ENCODE data around the gene APOD. TPM values are rescaled to one million over a fixed set of nuclear protein-coding genes. Genes with fewer than 3 reads are reported as not detected.
"Not testable (repeated sequence)": the region's sequence is repeated elsewhere in the genome, so short reads cannot be mapped to it uniquely, and the experiment has no call there.

APOD gene
- total RNA-seq (1 to 10 TPM; 1.9 to 6.8 (median 3.5) TPM), polyA plus RNA-seq (10 to 100 TPM in 2 of 3 donors, 1 to 10 TPM in 1; 4.6 to 50.5 (median 11.0) TPM)
- long read RNA-seq, donor 1, partial matches to known transcripts: 6 of 7 reads
- long read RNA-seq, donor 1, other reads (novel, unspliced or antisense): 0 of 7 reads
- long read RNA-seq, donor 2, partial matches to known transcripts: 17 of 18 reads
- long read RNA-seq, donor 2, other reads (novel, unspliced or antisense): 0 of 18 reads

DNA sequence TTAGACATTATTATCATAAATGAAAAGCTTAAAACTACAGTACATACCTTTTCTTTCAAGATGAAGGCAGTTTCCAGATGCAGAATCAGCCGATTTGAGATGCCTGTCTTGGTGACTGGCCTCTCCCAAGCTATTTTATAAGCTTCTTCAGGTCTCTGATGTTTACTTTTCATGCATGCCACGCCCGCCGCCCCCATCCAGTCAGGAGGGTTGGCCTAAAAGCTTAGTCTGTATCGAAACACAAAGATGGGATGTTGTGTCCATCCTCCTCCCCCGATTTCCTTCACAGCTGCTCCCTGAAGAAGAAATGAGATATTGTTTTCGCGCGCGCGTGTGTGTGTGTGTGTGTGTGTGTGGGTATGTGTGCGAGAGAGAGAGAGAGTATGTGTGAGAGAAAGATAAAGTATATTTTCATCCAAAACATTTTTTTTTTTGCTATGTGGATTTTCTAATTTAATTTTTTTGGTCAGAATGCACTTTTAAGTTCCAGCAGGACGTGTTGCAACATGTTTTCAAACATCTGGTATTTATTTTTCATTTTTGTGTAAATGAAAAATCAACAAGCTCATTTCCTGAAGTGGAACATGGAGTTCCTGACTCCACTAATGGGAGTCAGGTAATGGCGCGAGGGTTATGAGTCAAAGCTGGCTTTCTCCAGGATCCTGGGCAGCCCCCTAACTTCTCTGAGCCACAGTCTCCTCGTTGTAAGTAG, at the start of gene APOD:
Gene APOD, minus strand, starts transcription at position 110 of the 712 bp plus-strand sequence. CDS start 4,479 bp downstream, outside the sequence.
- Histone ChIP-seq H3K4me1 (peaks cover 0 to 16% (median 7%) of the 10 kb centered on the region in 6 donors), H3K27me3 (replicated peaks in 1 of 7) (peaks cover 0 to 6% (median 0%) of the 10 kb centered on the region in 7 donors), H3K27ac (no peak within 1 kb of the TSS), H3K4me3 (no peak within 1 kb of the TSS), H3K36me3 (no peaks in the 10 kb centered on the region), H3K9me3 (peaks cover 0 to 4% (median 0%) of the 10 kb centered on the region in 8 donors)
- TF ChIP-seq POLR2AphosphoS5 (IDR thresholded peaks at IDR 0.05) (no peak), POLR2A (IDR thresholded peaks at IDR 0.05) (no peak)
- TF ChIP-seq, protein P1, sequence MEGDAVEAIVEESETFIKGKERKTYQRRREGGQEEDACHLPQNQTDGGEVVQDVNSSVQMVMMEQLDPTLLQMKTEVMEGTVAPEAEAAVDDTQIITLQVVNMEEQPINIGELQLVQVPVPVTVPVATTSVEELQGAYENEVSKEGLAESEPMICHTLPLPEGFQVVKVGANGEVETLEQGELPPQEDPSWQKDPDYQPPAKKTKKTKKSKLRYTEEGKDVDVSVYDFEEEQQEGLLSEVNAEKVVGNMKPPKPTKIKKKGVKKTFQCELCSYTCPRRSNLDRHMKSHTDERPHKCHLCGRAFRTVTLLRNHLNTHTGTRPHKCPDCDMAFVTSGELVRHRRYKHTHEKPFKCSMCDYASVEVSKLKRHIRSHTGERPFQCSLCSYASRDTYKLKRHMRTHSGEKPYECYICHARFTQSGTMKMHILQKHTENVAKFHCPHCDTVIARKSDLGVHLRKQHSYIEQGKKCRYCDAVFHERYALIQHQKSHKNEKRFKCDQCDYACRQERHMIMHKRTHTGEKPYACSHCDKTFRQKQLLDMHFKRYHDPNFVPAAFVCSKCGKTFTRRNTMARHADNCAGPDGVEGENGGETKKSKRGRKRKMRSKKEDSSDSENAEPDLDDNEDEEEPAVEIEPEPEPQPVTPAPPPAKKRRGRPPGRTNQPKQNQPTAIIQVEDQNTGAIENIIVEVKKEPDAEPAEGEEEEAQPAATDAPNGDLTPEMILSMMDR (IDR thresholded peaks at IDR 0.05 in 8 of 11, conservative IDR thresholded peaks at IDR 0.05 in 3 of 11): no peak
- no peak for DNase-seq
- intact Hi-C loops (cut with DNase I; ENCODE audit: low total_unique reads): no loop called here
- 51 to 65% (median 59%) methylated on average over 16 of the region's 16 CpGs for WGBS, 5 donors

DNA sequence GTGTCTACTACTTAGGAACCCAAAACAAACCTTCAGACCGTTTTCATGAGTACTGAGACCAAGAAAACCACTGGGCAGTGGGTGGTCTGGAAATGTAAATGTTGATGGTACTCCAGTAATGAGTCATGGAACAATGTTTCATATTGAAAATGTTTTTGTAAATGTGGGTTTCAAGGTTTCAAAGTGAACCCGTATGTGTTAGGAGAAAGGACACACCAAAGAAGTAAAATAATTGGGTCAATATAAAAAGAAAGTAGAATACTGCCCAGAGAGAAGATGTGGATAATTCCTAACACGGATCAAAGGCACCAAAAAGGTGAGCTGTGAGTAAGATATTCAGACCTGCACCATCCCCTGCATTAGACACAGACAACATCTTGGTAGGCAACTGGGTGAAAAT, 49.6 kb upstream of the APOD start:
- intact Hi-C loops (cut with DNase I; ENCODE audit: low total_unique reads); H3K9me3 ChIP-seq; H3K36me3 ChIP-seq; H3K27ac ChIP-seq; DNase-seq; H3K4me3 ChIP-seq; H3K4me1 ChIP-seq; H3K27me3 ChIP-seq (replicated peaks in 1 of 7): not testable (repeated sequence)
- WGBS, 5 donors: 44 to 74% (median 50%) methylated on average over 1 to 2 of the region's 3 CpGs

DNA sequence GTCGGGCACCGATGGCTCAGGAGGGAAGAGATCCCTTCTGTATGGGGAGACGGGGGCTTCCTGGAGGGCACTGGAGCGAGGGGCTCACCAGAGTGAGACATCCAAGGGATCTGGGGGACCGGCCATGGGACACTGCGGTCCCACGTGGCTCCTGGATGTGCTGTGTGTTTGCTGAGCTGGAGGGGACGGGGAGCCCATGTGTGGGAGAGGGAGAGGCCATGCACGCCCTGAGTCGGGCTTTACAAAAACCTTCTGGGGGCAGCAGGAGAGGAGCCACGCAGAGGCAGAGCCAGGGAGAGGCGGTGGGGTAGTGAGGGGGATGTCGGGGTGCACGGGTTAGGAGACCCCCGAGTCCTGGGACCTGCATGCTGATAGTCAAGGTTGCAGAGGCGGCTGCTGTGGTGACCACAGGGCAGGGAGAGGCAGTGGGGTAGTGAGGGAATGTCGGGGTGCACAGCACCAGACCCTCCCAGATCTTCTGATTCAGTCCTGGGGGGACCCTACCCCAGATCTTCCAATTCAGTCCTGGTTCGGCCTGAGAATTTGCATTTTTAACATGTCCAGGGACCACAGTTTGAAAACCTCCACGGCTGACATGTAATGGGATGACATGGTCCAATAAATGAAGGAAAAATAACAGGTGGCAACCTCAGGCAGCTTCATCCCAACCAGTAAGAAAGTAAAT, 48.9 kb upstream of the APOD start:
- H3K4me1 ChIP-seq; intact Hi-C loops (cut with DNase I; ENCODE audit: low total_unique reads): not testable (repeated sequence)
- DNase-seq: peak; percentile 19

DNA sequence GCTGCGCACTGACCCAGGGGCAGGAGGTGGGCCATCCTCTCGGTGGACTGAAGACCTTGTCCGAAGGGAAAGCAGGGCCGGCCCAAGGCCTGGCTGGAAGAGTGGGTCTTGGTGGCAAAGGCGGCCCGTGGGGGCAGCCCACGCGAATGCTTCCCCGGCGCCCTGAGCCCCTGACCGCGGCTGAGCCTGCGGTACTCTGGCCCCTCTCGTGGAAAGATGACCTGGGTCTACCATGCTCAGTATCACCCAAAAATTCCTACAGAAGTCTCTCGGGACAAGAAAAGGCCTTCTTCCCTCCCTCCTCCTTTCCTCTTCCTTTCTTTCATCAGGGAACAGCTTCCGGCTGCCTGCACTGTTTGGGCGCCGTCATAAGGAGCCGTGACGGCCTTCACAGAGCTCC, 48.3 kb upstream of the APOD start:
- DNase-seq: peak; percentile 62
- H3K4me3 ChIP-seq; H3K27me3 ChIP-seq (replicated peaks in 1 of 7); H3K36me3 ChIP-seq; H3K4me1 ChIP-seq; H3K27ac ChIP-seq; intact Hi-C loops (cut with DNase I; ENCODE audit: low total_unique reads); H3K9me3 ChIP-seq: not testable (repeated sequence)
- 88 to 96% (median 93%) methylated on average over 10 to 18 of the region's 20 CpGs for WGBS, 5 donors

More for the DNA sequence above, 48.9 kb upstream of the APOD start:
- not testable (repeated sequence) for H3K9me3 ChIP-seq; H3K27ac ChIP-seq; H3K27me3 ChIP-seq (replicated peaks in 1 of 7); H3K4me3 ChIP-seq; H3K36me3 ChIP-seq
- 81 to 87% (median 86%) methylated on average over 16 to 19 of the region's 19 CpGs for WGBS, 5 donors

DNA sequence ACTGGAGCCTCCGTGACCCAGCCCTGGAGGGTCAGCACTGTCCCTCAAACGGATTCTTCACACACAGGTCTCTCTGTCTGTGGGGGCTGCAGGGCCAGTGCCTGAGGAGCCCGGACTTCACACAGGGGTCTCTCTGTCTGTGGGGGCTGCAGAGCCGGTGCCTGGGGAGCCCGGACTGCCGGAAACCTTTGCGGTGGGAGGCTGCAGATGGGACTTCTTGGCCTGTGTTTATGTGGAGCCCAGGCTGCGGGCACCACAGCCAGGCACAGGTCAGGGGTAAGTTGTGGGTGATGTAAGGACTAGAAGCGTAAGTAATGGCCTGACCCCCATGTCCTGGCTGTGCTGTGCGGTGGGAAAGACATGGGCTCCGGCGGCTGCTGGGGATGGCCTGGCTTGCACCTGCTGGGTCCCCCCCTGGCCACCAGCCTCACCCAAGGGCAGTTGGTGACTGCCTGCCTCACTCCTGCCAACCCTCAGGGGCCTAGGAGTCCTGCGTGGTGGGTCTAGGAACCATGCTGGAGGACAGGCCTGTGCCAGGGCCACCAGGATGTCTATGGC, 47.3 kb upstream of the APOD start:
- H3K4me3 ChIP-seq; H3K36me3 ChIP-seq; intact Hi-C loops (cut with DNase I; ENCODE audit: low total_unique reads); H3K9me3 ChIP-seq; H3K27ac ChIP-seq; H3K27me3 ChIP-seq (replicated peaks in 1 of 7); H3K4me1 ChIP-seq: not testable (repeated sequence)
- 91 to 100% (median 95%) methylated on average over 1 to 10 of the region's 13 CpGs for WGBS, 5 donors
- DNase-seq: peak; percentile 34

DNA sequence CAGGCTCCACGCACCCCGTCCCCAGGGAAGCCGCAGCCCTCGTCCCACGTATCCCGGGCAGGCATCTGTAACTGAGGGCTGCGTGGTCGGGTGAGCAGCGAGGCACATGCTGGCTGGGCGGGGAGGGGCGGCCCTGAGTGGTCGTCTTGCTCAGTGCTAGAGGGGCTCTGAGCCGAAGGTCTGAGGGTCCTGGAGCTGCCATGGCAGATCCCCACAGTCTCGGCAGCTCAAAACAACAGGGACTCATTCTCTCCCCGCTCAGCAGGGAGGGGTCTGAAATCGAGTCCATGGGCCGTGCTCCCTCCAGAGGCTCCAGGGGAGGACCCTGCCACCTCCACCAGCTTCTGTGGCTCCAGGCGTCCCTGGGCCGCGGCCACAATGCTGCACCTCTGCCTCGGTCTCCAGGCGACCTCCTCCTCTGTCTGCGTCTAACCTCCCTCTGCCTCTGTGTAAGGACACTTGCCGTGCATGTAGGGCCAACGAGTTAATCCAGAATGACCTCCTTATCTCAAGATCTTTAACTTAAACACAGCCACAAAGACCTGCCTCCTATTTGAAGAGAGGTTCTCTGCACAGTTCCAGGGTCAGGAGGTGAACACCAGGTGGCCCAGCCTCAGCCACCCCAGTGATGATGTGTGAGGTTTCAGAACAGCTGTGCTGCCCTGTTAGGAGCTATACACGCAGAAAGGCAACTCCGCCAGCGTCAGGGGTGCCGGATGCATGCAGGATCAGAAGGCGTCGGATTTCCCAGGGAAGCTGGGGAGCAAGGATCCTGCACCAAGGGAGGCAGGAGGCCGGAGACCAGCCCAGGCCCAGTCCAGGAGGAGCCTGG, 46.6 kb upstream of the APOD start:
- H3K27ac ChIP-seq, DNase-seq: not testable (repeated sequence)

DNA sequence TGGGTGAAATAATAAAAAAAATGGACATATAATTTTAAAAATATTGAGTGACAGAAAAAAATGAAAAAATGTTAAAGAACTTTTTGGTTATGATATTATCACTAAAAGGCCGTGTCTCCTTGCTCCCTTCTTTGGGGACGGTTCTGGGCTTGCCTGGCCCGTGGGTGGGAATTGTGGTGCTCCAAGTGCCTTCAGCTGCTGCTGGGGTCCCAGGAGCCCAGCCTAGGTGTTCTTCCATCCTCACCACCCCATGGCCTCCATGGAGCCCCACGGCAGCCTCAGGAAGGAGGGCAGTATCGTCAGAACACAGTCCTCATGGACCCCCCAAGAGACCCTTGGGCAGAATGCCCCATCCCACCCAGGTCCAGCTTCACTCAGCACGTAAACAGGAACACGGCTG, 45.9 kb upstream of the APOD start:
- DNase-seq: peak; percentile 41
- H3K4me1 ChIP-seq; H3K27ac ChIP-seq; H3K36me3 ChIP-seq; intact Hi-C loops (cut with DNase I; ENCODE audit: low total_unique reads); H3K27me3 ChIP-seq (replicated peaks in 1 of 7); H3K4me3 ChIP-seq; H3K9me3 ChIP-seq: not testable (repeated sequence)
- 78 to 90% (median 86%) methylated on average over 3 to 5 of the region's 7 CpGs for WGBS, 5 donors

More for the DNA sequence above, 46.6 kb upstream of the APOD start:
- intact Hi-C loops (cut with DNase I; ENCODE audit: low total_unique reads); H3K36me3 ChIP-seq; H3K4me3 ChIP-seq; H3K27me3 ChIP-seq (replicated peaks in 1 of 7); H3K9me3 ChIP-seq; H3K4me1 ChIP-seq: not testable (repeated sequence)
- 72 to 85% (median 78%) methylated on average over 12 to 25 of the region's 32 CpGs for WGBS, 5 donors

DNA sequence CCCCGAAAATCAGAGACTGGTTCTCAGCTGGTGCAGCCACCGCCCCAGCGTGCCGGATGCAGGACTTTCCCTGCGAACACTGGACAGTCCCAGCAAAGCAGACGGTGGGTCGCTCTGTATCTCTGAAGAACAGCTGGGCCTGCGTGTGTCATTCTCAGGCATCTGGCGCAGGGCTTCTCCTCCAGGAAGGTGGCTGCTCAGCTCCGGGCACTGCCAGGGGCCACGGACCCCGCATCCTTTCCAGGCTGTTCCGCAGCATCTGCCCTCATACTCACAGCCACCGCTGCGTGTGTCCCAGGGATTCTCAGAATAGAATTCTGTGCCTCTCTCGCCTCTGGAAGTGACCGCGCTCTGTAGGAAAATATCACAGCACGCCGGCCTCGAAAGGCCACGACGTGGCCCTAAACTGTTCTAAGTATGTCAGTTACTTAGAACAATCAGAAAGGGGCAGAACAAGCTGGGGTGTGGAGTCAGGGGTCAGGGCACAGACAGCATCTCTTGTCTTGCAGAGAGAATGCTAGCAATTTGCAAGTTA, 44.7 kb upstream of the APOD start:
- 86 to 97% (median 89%) methylated on average over 14 to 23 of the region's 23 CpGs for WGBS, 5 donors
- H3K9me3 ChIP-seq; DNase-seq; H3K4me3 ChIP-seq; intact Hi-C loops (cut with DNase I; ENCODE audit: low total_unique reads); H3K27ac ChIP-seq; H3K27me3 ChIP-seq (replicated peaks in 1 of 7); H3K36me3 ChIP-seq; H3K4me1 ChIP-seq: not testable (repeated sequence)
